ENCODE data around the gene SMYD3. TPM values are rescaled to one million over a fixed set of nuclear protein-coding genes. Genes with fewer than 3 reads are reported as not detected.

SMYD3 gene
- total RNA-seq, 2 donors from 2014 or later = 8.8 to 19.0 TPM

- DNase-seq (ENCODE audit: low spot score) (no peak), ATAC-seq (ENCODE audit: insufficient number of reproducible peaks, low FRiP score, low read depth) (no peak)
- TF ChIP-seq CTCF (IDR thresholded peaks at IDR 0.05) = no peak
- Histone ChIP-seq H3K36me3 (no peaks in the 10 kb centered on the region), H3K27ac (no peak overlapping the region), H3K4me3 (no peak overlapping the region), H3K4me1 (ENCODE audit: control insufficient read depth in 1 of 2, low read depth in 2 of 2) (no peaks in the 10 kb centered on the region), H3K27me3 (replicated peaks; ENCODE audit: insufficient read depth) (no peaks in the 10 kb centered on the region), H3K9me3 (no peaks in the 10 kb centered on the region)
Observed at GRCh38 chr1:246245541-246245940, 261.5 kb downstream of the SMYD3 start.

GRCh38 chr1:246232126-246232525 lies 275.0 kb downstream of the SMYD3 start:
- H3K9me3 ChIP-seq = no peaks in the 10 kb centered on the region
- ATAC-seq (ENCODE audit: insufficient number of reproducible peaks, low FRiP score, low read depth) (no peak), DNase-seq (ENCODE audit: low spot score) (no peak)
- TF ChIP-seq CTCF (IDR thresholded peaks at IDR 0.05) = no peak
- H3K27me3 ChIP-seq (replicated peaks; ENCODE audit: insufficient read depth) = no peaks in the 10 kb centered on the region
- H3K27ac ChIP-seq = no peak overlapping the region
- no peak overlapping the region for H3K4me3 ChIP-seq
- no peaks in the 10 kb centered on the region for H3K36me3 ChIP-seq
- no peaks in the 10 kb centered on the region for H3K4me1 ChIP-seq (ENCODE audit: control insufficient read depth in 1 of 2, low read depth in 2 of 2)

DNA sequence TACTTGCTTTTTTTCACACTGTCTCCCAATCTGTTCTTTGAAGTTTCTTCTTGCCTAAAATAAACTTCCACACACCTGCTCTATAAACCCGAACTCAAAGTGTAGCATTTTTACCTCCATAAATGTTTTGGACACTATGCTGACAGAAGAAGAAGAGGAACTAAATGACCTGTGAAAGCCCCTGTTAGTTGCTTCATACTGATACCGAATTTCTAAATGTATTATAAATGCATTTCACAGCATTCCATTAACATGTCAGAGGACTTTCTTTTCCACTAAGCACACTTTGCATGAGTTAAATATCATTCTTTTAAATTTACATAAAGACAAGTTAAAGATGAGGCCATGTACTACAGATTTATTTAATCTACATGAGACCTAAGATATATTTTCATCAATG lies 281.0 kb downstream of the SMYD3 start:
- ATAC-seq (ENCODE audit: insufficient number of reproducible peaks, low FRiP score, low read depth) = no peak
- no peaks in the 10 kb centered on the region for H3K36me3 ChIP-seq

GRCh38 chr1:246221485-246222255 lies 285.4 kb downstream of the SMYD3 start:
- no peaks in the 10 kb centered on the region for H3K4me1 ChIP-seq (ENCODE audit: control insufficient read depth in 1 of 2, low read depth in 2 of 2)
- H3K27me3 ChIP-seq (replicated peaks; ENCODE audit: insufficient read depth) = no peaks in the 10 kb centered on the region
- DNase-seq (ENCODE audit: low spot score) = no peak
- no peaks in the 10 kb centered on the region for H3K9me3 ChIP-seq
- H3K27ac ChIP-seq = no peak overlapping the region
- no peak overlapping the region for H3K4me3 ChIP-seq
- ATAC-seq (ENCODE audit: insufficient number of reproducible peaks, low FRiP score, low read depth) = no peak
- no peak for TF ChIP-seq CTCF (IDR thresholded peaks at IDR 0.05)
- no peaks in the 10 kb centered on the region for H3K36me3 ChIP-seq

More for the DNA sequence above, 281.0 kb downstream of the SMYD3 start:
- Histone ChIP-seq H3K27me3 (replicated peaks; ENCODE audit: insufficient read depth) (no peaks in the 10 kb centered on the region), H3K4me3 (no peak overlapping the region), H3K27ac (no peak overlapping the region), H3K4me1 (ENCODE audit: control insufficient read depth in 1 of 2, low read depth in 2 of 2) (no peaks in the 10 kb centered on the region), H3K9me3 (no peaks in the 10 kb centered on the region)
- no peak for TF ChIP-seq CTCF (IDR thresholded peaks at IDR 0.05)
- DNase-seq (ENCODE audit: low spot score) = no peak

- Histone ChIP-seq H3K9me3 (no peaks in the 10 kb centered on the region), H3K27me3 (replicated peaks; ENCODE audit: insufficient read depth) (no peaks in the 10 kb centered on the region), H3K4me3 (no peak overlapping the region), H3K4me1 (ENCODE audit: control insufficient read depth in 1 of 2, low read depth in 2 of 2) (no peaks in the 10 kb centered on the region), H3K27ac (no peak overlapping the region), H3K36me3 (no peaks in the 10 kb centered on the region)
- no peak for TF ChIP-seq CTCF (IDR thresholded peaks at IDR 0.05)
- no peak for DNase-seq (ENCODE audit: low spot score)
- ATAC-seq (ENCODE audit: insufficient number of reproducible peaks, low FRiP score, low read depth) = no peak
Observed at GRCh38 chr1:246220495-246221065, 286.5 kb downstream of the SMYD3 start.
